ENCODE results near the gene RBP2.

RBP2 gene

GRCh38 chr3:139476348-139476747 lies at the start of gene RBP2:
Gene RBP2, minus strand, starts transcription at chr3:139476516. Its CDS starts 57 bp downstream, at chr3:139476459.
- DNase-seq, result no peak

- DNase-seq, result no peak
Measured at GRCh38 chr3:139524841-139525636, 48.7 kb upstream of the RBP2 start.

GRCh38 chr3:139523718-139524117 lies 47.4 kb upstream of the RBP2 start:
- no peak for DNase-seq

- no peak for DNase-seq
Measured at GRCh38 chr3:139523166-139523565, 46.9 kb upstream of the RBP2 start.

- no peak for DNase-seq
Measured at GRCh38 chr3:139522421-139522820, 46.1 kb upstream of the RBP2 start.

GRCh38 chr3:139521816-139522215 lies 45.5 kb upstream of the RBP2 start:
- DNase-seq, result no peak

DNA sequence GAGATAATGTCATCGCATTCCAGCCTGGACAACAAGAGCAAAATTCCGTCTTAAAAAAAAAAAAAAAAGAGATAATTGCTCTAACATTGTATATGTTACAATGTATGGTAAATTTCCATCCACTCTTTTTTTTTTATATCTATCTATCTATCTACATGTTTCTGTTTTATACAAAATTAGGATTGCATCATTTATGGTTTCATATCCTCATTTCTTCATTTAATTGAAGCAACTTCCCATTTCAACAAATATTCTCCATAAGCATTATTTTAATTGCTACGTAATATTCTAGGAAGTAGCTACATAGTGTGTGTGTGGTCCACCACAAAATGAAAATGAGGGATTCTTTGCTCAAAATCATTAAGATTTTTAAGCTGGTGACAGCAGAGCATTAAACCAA lies 44.8 kb upstream of the RBP2 start:
- no peak for DNase-seq

DNA sequence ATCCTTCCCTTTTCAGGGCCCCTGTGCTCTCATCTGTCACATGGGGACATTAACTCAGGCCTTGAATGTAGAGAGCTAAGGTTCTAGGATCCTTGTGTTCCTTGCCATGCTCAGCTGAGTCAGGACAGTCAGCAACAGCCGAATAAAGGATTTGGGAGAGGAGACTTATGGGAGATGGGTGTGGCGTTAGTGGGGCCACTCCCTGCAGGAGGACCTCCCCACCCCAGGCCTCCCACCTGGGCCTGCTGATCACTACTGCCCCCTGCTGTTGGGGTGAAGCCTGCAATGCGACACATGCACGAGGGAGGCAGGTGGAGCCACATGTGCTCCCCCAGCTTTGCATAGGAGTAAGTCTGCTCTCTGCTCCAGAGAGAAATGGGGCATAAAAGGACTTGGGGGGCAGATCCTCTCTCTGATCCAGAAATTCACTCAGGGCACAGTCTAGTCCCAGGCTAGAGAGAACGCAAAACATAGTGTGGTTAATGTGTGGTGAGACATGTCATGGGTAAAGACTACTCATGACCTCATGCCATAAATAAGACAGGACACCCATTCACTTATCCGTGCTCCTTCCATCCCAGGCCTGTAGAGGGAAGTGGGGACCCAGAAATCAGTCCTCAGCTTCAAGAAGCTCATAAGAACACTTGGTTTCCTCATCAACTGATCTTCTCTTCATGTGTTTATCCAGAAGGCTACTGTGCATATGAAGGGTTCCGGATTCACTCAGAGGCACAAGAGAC lies 43.9 kb upstream of the RBP2 start:
- DNase-seq, result no peak

DNA sequence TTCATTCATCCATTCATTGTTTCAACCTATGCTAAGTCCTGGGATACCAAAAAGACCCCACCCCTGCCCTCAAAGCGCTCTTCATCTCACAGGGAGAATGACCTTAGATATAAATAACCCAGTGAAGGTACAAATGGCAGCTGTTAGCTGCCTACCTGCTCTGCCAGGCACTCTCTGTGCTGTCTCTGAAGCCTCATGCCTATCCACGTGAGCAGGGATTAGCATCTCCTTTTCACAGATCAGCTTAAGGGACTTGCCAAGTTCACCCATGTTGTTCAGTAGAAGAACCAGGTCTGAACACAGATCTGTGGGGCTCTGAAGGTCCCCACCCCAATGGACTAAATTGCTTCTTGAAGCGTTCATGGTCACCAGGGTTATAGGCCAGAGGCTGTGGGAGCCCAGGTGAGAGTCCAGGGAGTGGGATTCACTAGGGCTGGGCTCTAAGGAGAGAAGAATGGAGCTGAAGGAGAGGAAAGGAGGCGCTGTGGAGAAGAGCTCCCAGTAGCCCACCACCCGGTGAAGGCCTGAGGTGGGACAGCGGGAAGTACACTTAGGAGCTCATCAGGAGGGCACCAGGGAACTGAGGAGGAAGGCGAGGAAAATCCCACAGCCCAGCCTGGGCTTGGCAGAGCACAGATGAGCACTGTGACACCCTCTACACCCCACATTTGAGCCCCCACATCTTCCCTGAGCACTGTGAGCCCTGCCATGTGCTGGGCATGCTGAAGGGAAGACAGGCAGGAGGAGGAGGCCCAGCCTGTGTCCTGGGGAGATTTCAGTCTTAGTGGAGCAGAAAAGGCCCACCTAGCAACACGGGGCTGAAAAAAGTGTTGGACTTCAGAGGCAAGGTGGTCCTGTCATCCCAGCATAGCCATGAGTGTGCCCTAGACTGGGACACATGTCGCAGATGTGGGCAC lies 42.9 kb upstream of the RBP2 start:
- no peak for DNase-seq

- DNase-seq, result no peak
Measured at GRCh38 chr3:139518306-139518705, 42.0 kb upstream of the RBP2 start.

- DNase-seq, result no peak
Measured at GRCh38 chr3:139517321-139518065, 41.2 kb upstream of the RBP2 start.

GRCh38 chr3:139514741-139515140 lies 38.4 kb upstream of the RBP2 start:
- DNase-seq, result no peak

DNA sequence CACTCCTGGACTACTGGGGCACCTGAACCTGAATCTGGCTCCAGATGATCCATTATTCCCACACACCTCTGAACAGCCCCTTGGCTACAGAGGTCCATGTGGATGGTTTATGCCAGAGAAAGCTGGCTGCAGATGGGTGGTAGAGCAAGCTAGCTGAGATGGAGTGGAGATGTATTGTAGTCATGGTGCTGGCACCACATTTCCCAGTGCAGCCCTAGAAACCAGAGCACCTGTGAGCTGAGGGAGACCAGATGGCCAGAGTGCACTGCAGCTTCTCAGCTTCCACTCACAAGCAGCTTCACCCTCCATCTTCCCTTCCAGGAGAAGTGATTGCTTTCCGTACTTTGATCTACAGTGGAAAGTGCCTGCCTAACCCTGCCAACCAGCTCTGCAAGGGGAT lies 33.3 kb upstream of the RBP2 start:
- no peak for DNase-seq

DNA sequence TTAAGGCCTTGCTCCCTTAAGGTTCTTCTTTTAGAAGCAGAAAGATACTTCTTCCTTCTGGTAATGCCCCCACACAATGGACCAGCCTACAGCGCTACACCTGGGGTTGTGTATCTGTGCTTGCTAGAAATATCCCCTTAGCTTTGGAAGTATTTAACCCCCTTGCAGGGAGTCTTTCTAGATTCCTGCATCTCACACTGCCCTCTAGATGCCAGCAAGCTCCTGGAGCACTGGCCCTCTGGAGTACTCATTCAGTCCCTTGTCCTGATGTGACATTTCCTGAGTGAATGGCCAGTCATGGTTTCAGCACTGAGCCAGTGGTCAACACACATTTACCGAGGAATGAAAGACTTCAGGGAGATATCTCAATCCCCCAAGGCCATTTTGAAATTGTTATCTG lies 30.4 kb upstream of the RBP2 start:
- no peak for DNase-seq

DNA sequence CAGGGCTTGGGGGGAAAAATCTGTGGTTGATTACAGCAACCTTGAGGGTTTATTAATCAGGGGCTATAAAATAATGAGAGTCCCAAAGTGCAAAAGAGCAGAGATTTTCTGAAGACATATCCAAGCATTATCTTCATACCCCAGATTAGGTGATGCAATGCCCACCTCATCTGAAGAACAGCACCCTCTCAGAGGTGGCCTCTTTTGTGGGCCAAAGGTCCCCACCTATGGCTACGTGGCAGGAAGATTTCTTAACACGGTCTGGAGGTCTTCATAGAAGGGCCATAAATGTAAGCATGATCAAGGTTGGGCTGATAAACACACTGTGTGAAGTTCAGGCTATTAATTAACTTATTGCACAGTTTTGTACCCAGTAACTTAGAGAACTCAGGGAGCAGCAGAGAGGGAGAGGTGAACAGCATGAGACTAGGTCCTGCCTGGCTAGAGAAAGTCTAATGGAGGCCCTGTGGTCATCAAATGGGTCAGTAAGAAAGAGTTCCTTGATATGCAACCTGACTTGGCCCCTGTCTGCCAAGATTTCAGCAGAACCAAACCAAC lies 29.6 kb upstream of the RBP2 start:
- no peak for DNase-seq

DNA sequence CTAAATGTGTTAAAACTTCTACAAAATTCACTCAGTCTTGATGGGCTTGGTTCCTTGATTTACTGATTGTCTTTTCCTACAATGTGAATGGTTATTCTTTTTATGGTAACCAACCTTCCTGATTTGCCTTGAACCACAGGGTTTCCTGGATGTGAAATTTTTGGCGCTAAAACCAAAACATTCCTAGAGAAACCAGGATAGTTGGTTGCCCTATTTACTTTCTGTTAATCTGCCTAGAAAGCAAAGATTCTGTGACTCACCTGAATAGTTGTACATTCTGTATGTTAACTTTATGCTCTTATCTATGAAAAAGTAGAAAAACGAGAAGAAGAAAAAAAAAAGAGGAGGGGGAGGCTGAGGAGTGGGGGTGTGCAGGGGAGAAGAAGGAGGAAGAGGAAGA lies 23.2 kb upstream of the RBP2 start:
- no peak for DNase-seq

DNA sequence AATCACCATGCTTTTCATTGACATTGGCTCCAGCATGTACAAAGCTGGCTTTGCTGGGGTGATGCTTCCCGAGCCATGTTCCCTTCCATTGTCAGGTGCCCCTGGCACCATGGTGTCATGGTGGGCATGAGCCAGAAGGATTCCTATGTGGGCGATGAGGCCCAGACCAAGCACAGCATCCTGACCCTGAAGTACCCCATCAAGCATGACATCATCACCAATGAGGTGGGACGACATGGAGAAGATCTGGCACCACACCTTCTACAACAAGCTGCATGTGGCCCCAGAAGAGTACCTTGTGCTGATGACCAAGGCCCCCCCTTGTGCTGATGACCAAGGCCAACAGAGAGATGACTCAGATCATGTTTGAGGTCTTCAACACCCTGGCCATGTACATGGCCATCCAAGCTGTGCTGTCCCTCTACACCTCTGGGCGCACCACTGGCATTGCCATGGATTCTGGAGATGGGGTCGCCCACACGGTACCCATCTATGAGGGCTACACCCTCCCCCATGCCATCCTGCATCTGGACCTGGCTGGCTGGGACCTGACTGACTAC lies 17.6 kb upstream of the RBP2 start:
- no peak for DNase-seq

DNA sequence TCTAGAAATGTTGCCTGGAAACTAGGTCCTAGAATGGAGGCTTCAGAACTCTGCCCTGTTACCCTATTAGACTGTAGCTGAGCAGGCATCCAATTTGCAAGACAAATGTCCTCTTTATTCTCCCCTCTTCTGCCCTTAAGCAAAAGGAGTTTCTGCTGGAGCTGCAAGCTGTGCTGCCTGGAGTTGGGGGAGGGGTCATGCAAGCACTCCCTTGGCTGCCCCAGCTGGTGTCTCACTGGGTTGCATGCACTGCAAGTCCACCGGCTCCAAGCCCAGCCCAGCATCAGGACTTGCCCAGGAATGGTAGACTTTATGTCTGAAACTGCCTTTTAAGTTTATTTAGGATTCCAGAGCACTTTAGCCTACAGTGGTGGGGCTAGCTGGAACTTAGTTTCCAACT lies 15.7 kb upstream of the RBP2 start:
- no peak for DNase-seq

DNA sequence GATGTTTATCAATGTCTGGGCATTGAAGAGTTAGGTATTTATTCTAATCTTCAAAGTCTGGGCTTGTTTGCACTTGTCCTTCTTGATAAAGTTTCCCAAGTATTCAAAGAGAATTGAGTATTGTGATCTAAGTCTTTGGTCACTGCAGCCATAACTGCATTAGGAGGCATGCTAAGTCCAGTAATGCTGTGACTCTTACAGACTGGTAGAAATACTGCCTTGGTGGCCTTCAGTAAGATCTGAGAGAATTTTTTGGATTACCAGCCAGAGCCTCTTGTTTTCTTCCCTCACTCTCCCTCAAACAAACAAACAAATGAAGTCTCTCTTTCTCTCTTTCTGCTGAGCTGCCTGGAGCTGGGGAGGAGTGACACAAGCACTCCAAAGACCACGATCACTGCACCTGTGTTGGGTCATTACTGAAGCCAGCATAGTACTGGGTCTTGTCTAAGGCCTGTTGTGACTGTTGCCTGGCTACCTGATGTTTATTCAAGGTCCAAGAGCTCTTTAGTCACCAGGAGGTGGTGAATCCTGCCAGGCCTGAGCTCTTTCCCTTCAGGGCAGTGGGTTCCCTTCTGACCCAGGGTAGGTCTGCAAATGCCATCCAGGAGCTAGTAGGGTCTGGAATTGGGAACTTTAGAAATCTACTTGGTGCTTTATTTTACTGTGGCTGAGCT lies 14.8 kb upstream of the RBP2 start:
- DNase-seq, result no peak

DNA sequence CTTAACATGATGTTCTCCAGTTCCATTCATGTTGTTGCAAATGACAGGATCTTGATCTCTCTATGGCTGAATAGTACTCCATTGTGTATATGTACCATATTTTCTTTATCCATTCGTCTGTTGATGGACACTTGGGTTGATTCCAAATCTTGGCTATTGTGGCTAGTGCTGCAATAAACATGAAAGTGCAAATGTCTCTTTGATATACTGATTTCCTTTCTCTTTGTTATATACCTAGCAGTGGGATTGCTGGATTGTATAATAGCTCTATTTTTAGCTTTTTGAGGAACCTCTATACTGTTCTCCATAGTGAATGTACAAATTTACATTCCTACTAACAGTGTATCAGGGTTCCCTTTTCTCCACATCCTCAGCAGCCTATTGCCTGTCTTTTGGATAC lies 5.9 kb upstream of the RBP2 start:
- no peak for DNase-seq

- DNase-seq, result no peak
Measured at GRCh38 chr3:139481116-139481515, 4.8 kb upstream of the RBP2 start.
